Left kidney (tissue), 2 donors: Measurements from ENCODE around the gene PCYT2. TPM values are rescaled to one million over a fixed set of nuclear protein-coding genes. Genes with fewer than 3 reads are reported as not detected.

Experiments
- DNase-seq: peaks from one replicate; pipeline ENCODE4 v3.0.0-alpha.2; 2013
- polyA plus RNA-seq: library from polyadenylated mRNA; unstranded; fragments of 120-200 nt; gene quantifications from one replicate; pipeline ENCODE4 v1.2.1, GENCODE V29; 2013; ENCODE audit not compliant: insufficient read length

The PCYT2 gene
- polyA plus RNA-seq, 1 donor = 41.5 TPM

DNA sequence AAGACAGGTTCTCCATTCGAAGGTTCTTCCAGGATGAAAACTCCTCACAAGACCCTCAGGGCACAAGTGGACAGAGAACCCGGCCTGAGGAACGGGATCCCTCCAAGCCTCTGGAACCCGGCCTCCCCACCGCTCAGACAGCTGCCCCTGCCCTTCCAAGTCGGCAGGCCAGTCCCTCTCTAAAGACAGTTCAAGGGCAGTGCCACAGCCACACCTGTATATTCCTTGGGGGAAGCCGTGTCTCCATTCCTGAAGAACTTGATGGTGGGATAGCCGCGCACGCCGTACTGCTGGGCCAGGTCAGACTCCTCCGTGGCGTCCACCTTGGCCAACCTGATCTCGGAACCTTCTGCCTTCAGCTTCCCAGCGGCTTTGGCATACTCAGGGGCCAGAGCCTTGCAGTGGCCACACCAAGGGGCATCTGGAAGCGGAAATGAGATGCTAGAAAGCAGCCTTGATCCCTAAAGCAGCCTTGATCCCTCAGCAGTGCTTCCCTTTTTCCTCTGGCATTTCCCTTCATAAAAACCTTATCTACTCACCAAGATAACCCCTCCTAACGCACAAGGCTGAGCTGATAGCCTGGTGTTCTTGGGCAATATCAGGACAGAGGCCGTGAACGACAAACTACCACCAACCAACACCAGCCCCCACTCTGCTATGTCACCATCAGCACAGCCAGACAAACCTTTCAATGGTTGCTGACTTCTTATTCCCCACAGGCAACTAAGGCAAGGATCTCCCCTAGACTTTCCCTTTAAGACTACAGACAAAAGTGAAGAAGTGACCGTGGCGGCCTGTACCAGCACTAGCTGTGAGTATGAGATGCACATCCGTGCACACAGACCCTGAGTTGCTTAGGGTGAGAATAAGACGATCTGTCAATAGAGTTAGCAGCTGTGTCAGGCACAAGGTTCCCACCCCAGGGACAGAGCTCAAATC, 52.0 kb downstream of the PCYT2 start:
- DNase-seq = no peak

GRCh38 chr17:81858170-81858966, 52.8 kb downstream of the PCYT2 start:
- no peak for DNase-seq

DNA sequence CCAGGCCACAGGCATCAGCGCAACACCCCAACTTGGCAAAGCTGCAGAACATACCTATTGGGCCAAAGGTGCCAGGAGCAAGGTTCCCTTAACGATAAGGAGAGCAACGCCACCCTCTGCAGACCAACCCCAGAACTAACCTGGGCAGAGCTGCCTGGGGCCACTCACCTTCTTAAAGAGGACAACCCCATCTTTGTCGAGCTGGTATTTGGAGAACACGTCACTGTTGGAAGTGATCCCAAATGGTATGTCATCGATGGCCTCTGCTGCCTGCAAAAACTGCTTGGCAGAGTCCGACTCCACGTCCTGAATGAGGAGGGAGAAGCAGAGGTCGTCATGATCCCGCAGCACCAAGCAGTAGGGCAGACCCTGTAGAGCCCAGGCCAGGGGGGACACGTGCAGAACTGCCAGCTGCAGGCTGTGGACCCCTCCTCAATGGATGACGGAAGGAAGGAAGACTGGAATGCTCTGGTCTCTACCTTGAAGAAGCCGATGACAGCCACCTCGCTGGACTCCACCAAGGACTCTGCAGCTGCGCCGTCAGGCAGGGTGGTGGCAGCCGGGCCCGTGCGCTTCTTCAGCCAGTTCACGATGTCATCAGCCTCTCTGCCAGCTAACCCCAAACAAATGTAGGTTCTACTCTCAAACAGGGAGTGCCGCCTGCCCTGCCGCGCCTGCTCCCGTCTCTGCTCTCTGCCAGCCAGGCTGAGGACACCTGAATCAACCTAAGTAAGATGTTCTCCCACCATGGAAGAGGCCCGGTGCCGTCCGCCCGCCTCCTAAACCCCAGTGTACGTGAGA, 56.0 kb downstream of the PCYT2 start:
- DNase-seq = no peak

- DNase-seq = no peak
Observed at GRCh38 chr17:81852237-81852636, 59.0 kb downstream of the PCYT2 start.

DNA sequence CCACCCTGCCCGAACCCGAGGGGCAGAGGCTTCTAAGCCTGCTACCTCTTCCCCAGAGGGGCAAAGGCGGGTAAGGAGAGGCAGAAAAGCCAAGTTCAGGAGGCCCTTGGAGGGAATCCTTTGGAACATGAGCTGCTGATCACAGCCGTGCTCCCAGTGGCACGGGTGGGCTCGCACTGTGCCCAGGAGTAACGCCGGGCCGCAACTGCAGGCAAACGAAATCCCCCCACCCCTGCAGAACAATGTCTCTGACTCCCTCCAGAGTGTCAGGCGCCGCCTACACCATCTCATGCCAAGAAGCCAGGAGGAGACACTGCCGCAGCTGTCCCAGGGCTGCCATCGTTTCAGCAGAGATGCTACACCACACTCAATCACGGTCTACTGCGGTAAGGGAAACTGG, 59.8 kb downstream of the PCYT2 start:
- no peak for DNase-seq

Other genes starting within 250 kb of the PCYT2 start
- gene OXLD1, start 244.8 kb downstream of the PCYT2 start, polyA plus RNA-seq = 12.7 TPM
- 15.2 TPM for gene CCDC137, start 244.7 kb downstream of the PCYT2 start, polyA plus RNA-seq
- gene ARL16, start 227.6 kb downstream of the PCYT2 start, polyA plus RNA-seq = 50.2 TPM
- gene HGS, start 227.4 kb downstream of the PCYT2 start, polyA plus RNA-seq = 96.5 TPM
- gene MRPL12, start 208.0 kb downstream of the PCYT2 start, polyA plus RNA-seq = 34.1 TPM
- 13.0 TPM for gene SLC25A10, start 199.1 kb downstream of the PCYT2 start, polyA plus RNA-seq
- gene GCGR, start 107.2 kb downstream of the PCYT2 start, polyA plus RNA-seq = 9.2 TPM
- 65.0 TPM for gene MCRIP1, start 78.1 kb downstream of the PCYT2 start, polyA plus RNA-seq
- 0.22 TPM for gene PPP1R27, start 76.3 kb downstream of the PCYT2 start, polyA plus RNA-seq
- 425 TPM for gene P4HB, start 50.9 kb downstream of the PCYT2 start, polyA plus RNA-seq
- gene ARHGDIA, start 40.1 kb downstream of the PCYT2 start, polyA plus RNA-seq = 149 TPM
- gene ALYREF, start 19.8 kb downstream of the PCYT2 start, polyA plus RNA-seq = 70.2 TPM
- gene ANAPC11, start 19.7 kb downstream of the PCYT2 start, polyA plus RNA-seq = 62.1 TPM
- gene NPB, start 9.2 kb downstream of the PCYT2 start, polyA plus RNA-seq = 0.90 TPM
- gene SIRT7, start 6.8 kb upstream of the PCYT2 start, polyA plus RNA-seq = 15.0 TPM
- 12.1 TPM for gene MAFG, start 16.3 kb upstream of the PCYT2 start, polyA plus RNA-seq
- 19.9 TPM for gene PYCR1, start 25.9 kb upstream of the PCYT2 start, polyA plus RNA-seq
- 0.18 TPM for gene MYADML2, start 35.8 kb upstream of the PCYT2 start, polyA plus RNA-seq
- gene NOTUM, start 49.8 kb upstream of the PCYT2 start, polyA plus RNA-seq = 2.2 TPM
- gene ASPSCR1, start 66.2 kb upstream of the PCYT2 start, polyA plus RNA-seq = 25.3 TPM
- gene CENPX, start 111.5 kb upstream of the PCYT2 start, polyA plus RNA-seq = 34.4 TPM
- gene LRRC45, start 111.9 kb upstream of the PCYT2 start, polyA plus RNA-seq = 10.4 TPM
- 10.1 TPM for gene RAC3, start 120.3 kb upstream of the PCYT2 start, polyA plus RNA-seq
- 69.8 TPM for gene DCXR, start 126.3 kb upstream of the PCYT2 start, polyA plus RNA-seq
- gene RFNG, start 140.4 kb upstream of the PCYT2 start, polyA plus RNA-seq = 37.3 TPM
- 102 TPM for gene GPS1, start 140.5 kb upstream of the PCYT2 start, polyA plus RNA-seq
- 74.1 TPM for gene DUS1L, start 154.4 kb upstream of the PCYT2 start, polyA plus RNA-seq
- gene FASN, start 186.8 kb upstream of the PCYT2 start, polyA plus RNA-seq = 34.3 TPM